RCC 7860 (cell line): ENCODE results near the gene MUSK.

Source experiments
- DNase-seq: peaks from one replicate; pipeline ENCODE4 v3.0.0-alpha.2; 2015; ENCODE audit warnings: low spot score
- FAIRE-seq: peaks from 2 replicates; lab custom pipeline; 2012; peaks lifted over from hg19 to GRCh38; lab: Jason Lieb, UNC

MUSK gene

DNA sequence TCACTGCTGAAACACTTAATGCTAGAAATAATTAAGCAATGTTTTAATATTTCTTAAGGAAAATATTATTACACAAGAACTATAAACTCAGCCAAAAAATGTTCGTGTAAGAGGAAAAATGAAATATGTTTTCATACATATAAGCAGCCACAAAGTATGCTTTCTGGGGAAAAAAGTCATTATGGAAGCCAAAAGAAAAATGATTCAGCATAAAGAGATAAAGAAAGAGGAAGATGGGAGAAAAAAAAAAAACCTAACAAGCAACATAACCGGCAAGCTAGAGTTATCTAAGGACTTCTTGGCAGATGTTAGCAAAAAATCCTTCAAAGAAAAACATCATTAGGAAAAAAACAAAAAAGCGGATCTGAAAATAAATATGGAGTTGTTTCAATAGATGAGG, 179.1 kb downstream of the MUSK start:
- DNase-seq (no peak), FAIRE-seq (no peak)

DNA sequence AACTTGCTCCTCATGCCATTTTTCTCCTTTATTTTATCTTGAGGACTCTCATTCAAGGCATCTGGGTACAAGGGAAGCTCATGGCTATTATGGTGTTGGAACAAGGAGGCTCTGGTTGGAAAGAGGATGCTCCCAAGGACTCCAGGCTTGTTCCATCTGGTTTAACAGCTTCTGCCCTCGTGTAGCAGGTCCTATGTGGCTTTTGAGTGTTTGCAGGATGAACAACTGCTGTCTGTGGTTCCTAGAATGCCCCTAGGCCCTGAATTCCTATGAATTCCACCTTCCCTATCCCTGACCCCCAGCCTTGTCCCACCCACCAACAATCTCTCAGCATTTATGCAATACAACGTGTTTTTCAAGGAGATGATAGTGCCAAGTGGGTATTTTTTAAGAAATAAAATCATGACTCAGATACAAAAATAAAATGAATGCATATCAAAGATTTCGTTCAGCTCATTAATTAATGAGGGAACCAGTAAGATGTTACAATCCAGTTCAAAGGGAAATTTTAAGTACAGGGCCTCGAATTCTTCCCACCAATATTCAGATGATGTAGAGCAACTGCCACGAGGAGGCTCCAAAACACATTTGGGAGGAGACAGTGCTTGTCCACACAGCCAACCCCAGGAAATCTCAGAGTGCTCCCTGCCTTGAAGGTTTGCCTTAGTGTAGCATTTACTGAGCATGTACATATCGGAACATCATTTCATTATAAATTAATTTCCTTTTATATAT, 182.0 kb downstream of the MUSK start:
- DNase-seq (no peak), FAIRE-seq (no peak)
